Measurements from ENCODE around the gene PPP1R3C.

GRCh38 chr10:91680487-91680886 lies 47.6 kb upstream of the PPP1R3C start:
- TF ChIP-seq CTCF (IDR thresholded peaks at IDR 0.05) = no peak
- TF ChIP-seq POLR2A (IDR thresholded peaks at IDR 0.05) = no peak
